PC-9 (cell line): ENCODE data around the gene MINPP1. TPM values are rescaled to one million over a fixed set of nuclear protein-coding genes. Genes with fewer than 3 reads are reported as not detected.
"Not testable (repeated sequence)": the region's sequence is repeated elsewhere in the genome, so short reads cannot be mapped to it uniquely, and the experiment has no call there.

Experiments
- BruUV-seq: library from RNA; stranded (reverse); fragments of 400-500 nt; replicated peaks from 2 replicates; lab custom pipeline; 2021; lab: Mats Ljungman, UMichigan
- CTCF ChIA-PET: fragments of 300-600 bp; sonication (Branson Sonifier 250); formaldehyde crosslinking; loops from one replicate; lab custom pipeline; 2022; ENCODE audit warnings: antibody characterized with exemption; lab: Charles Lee
- POLR2A ChIA-PET: fragments of 300-600 bp; sonication (Branson Sonifier 250); formaldehyde crosslinking; loops from one replicate; lab custom pipeline; 2022; ENCODE audit warnings: antibody characterized with exemption; ENCODE audit not compliant: unreplicated experiment; lab: Charles Lee
- DNase-seq, 2 experiments: peaks; one replicate each; pipeline versions ENCODE4 v3.0.0 to v3.0.0-alpha.2; 2015 to 2022; ENCODE audit warnings: mixed read lengths in 1 of 2
- H2AFZ ChIP-seq: fragments of 200-600 bp; sonication (generic); 2 replicates; pipeline ENCODE4 v1.8.1; 2017; ENCODE audit warnings: antibody characterized with exemption
- H3F3A ChIP-seq: fragments of 200-600 bp; sonication (generic); 2 replicates; pipeline ENCODE4 v1.8.1; 2017; ENCODE audit warnings: antibody characterized with exemption, mild to moderate bottlenecking, low read depth; ENCODE audit not compliant: insufficient read depth
- H3K27ac ChIP-seq: fragments of 200-600 bp; sonication (generic); 2 replicates; pipeline ENCODE4 v1.6.1; 2016; ENCODE audit warnings: mixed run types
- H3K27me3 ChIP-seq: fragments of 200-600 bp; sonication (generic); 2 replicates; pipeline ENCODE4 v1.6.1; 2016; ENCODE audit warnings: low read depth, mixed run types; ENCODE audit not compliant: insufficient read depth
- H3K36me3 ChIP-seq: fragments of 200-600 bp; sonication (generic); 2 replicates; pipeline ENCODE4 v1.6.1; 2016; ENCODE audit warnings: low read depth, mixed run types
- H3K4me1 ChIP-seq: fragments of 200-600 bp; sonication (generic); replicated peaks from 2 replicates; pipeline ENCODE4 v1.6.1; 2016; ENCODE audit warnings: mixed run types; ENCODE audit not compliant: insufficient read depth
- H3K4me2 ChIP-seq: fragments of 200-600 bp; sonication (generic); 2 replicates; pipeline ENCODE4 v1.6.1; 2017; ENCODE audit warnings: mixed run types
- H3K4me3 ChIP-seq: fragments of 200-600 bp; sonication (generic); 2 replicates; pipeline ENCODE4 v1.6.1; 2016; ENCODE audit warnings: mixed run types
- H3K79me2 ChIP-seq: fragments of 200-600 bp; sonication (generic); 2 replicates; pipeline ENCODE4 v1.6.1; 2017; ENCODE audit warnings: low read depth, mixed run types
- H3K9me2 ChIP-seq: fragments of 200-600 bp; sonication (generic); 2 replicates; pipeline ENCODE4 v1.8.1; 2017; ENCODE audit warnings: mild to moderate bottlenecking; ENCODE audit not compliant: insufficient read depth
- H3K9me3 ChIP-seq: fragments of 200-600 bp; sonication (generic); 2 replicates; pipeline ENCODE4 v1.8.1; 2016; ENCODE audit warnings: low read depth; ENCODE audit not compliant: insufficient read depth
- H4K20me1 ChIP-seq: fragments of 200-600 bp; sonication (generic); 2 replicates; pipeline ENCODE4 v1.8.1; 2017; ENCODE audit not compliant: insufficient read depth
- CTCF ChIP-seq: fragments of 200-600 bp; sonication (generic); conservative IDR thresholded peaks from 2 replicates; pipeline ENCODE4 v1.6.1; 2017; ENCODE audit warnings: mixed run types, antibody characterized with exemption, mild to moderate bottlenecking, moderate library complexity
- EZH2 ChIP-seq: fragments of 200-600 bp; sonication (generic); IDR thresholded peaks from 2 replicates; pipeline ENCODE4 v1.8.0; 2017; ENCODE audit warnings: antibody characterized with exemption, low read depth
- intact Hi-C: fragments of 100-400 bp; cut with micrococcal nuclease; formaldehyde crosslinking; loops from one replicate; pipeline ENCODE4 v1.10.0; 2022; ENCODE audit not compliant: unreplicated experiment
- total RNA-seq: library from RNA; stranded (reverse); gene quantifications from 2 replicates; pipeline ENCODE4 v1.2.3, GENCODE V29; 2021

MINPP1 gene
- total RNA-seq, 1 experiment from 2014 or later: 14.4 TPM

GRCh38 chr10:87492450-87492849, 12.2 kb upstream of the MINPP1 start:
- H3K4me1 ChIP-seq, H3K36me3 ChIP-seq, H4K20me1 ChIP-seq, H3K9me2 ChIP-seq, H3K9me3 ChIP-seq, CTCF ChIA-PET, POLR2A ChIA-PET, BruUV-seq, H3K4me2 ChIP-seq, H3K27me3 ChIP-seq, H3F3A ChIP-seq, H2AFZ ChIP-seq, intact Hi-C loops, H3K27ac ChIP-seq, H3K79me2 ChIP-seq, H3K4me3 ChIP-seq, DNase-seq: not testable (repeated sequence)

GRCh38 chr10:87495446-87495845, 9.2 kb upstream of the MINPP1 start:
- H3K4me1 ChIP-seq, H2AFZ ChIP-seq, H3K9me3 ChIP-seq, H3K27ac ChIP-seq, BruUV-seq, H4K20me1 ChIP-seq, H3K36me3 ChIP-seq, H3F3A ChIP-seq, POLR2A ChIA-PET, H3K4me2 ChIP-seq, DNase-seq, H3K9me2 ChIP-seq, CTCF ChIA-PET, H3K79me2 ChIP-seq, intact Hi-C loops, H3K27me3 ChIP-seq, H3K4me3 ChIP-seq: not testable (repeated sequence)

- H3K79me2 ChIP-seq, H3K4me2 ChIP-seq, DNase-seq, H3K4me3 ChIP-seq, H2AFZ ChIP-seq, intact Hi-C loops, H3K36me3 ChIP-seq, H3K4me1 ChIP-seq, BruUV-seq, H3K9me3 ChIP-seq, H3K27ac ChIP-seq, CTCF ChIA-PET, H3F3A ChIP-seq, H3K9me2 ChIP-seq, H4K20me1 ChIP-seq, H3K27me3 ChIP-seq, POLR2A ChIA-PET: not testable (repeated sequence)
These were observed 7.3 kb upstream of the MINPP1 start for GRCh38 chr10:87497386-87497785.

- POLR2A ChIA-PET, H3K4me3 ChIP-seq, H3K27ac ChIP-seq, BruUV-seq, CTCF ChIA-PET, H3K79me2 ChIP-seq, H3F3A ChIP-seq, H3K36me3 ChIP-seq, H3K27me3 ChIP-seq, H4K20me1 ChIP-seq, intact Hi-C loops, H3K4me1 ChIP-seq, H3K9me3 ChIP-seq, H3K9me2 ChIP-seq, H2AFZ ChIP-seq: not testable (repeated sequence)
- DNase-seq: peak in 1 of 2 experiments; percentile 54
- H3K4me2 ChIP-seq: peak overlapping the region; percentile 40; the same call in 1 of the 2 replicates
These were observed 6.4 kb upstream of the MINPP1 start for GRCh38 chr10:87498106-87498789.

- Histone ChIP-seq H3K4me2 (no peak overlapping the region), H3K9me3 (no peaks in the 10 kb centered on the region), H4K20me1 (no peaks in the 10 kb centered on the region), H3K9me2 (no peaks in the 10 kb centered on the region), H3K27ac (no peak overlapping the region), H2AFZ (no peak overlapping the region), H3K4me3 (no peak overlapping the region), H3F3A (peaks cover 4% of the 10 kb centered on the region; the same call in 1 of the 2 replicates), H3K79me2 (peaks cover 7% of the 10 kb centered on the region; the same call in 1 of the 2 replicates), H3K4me1 (peaks cover 12% of the 10 kb centered on the region; the same call in 1 of the 2 replicates), H3K36me3 (no peaks in the 10 kb centered on the region), H3K27me3 (no peaks in the 10 kb centered on the region)
- BruUV-seq: no TSS peak
- CTCF ChIA-PET: no interaction called here
- intact Hi-C loops: no loop called here
- DNase-seq: no peak
- POLR2A ChIA-PET: no interaction called here
- no peak for TF ChIP-seq CTCF
- TF ChIP-seq EZH2: no peak
These were observed 4.0 kb upstream of the MINPP1 start for GRCh38 chr10:87500646-87501048.
